ENCODE data around the gene SORBS1. TPM values are rescaled to one million over a fixed set of nuclear protein-coding genes. Genes with fewer than 3 reads are reported as not detected.

The SORBS1 gene
- total and polyA plus RNA-seq, 9 of the 15 experiments (the other 6 are each of a cell fraction or from before 2014, with no cell fraction given): 2.0 to 13.3 (median 6.5) TPM

DNA sequence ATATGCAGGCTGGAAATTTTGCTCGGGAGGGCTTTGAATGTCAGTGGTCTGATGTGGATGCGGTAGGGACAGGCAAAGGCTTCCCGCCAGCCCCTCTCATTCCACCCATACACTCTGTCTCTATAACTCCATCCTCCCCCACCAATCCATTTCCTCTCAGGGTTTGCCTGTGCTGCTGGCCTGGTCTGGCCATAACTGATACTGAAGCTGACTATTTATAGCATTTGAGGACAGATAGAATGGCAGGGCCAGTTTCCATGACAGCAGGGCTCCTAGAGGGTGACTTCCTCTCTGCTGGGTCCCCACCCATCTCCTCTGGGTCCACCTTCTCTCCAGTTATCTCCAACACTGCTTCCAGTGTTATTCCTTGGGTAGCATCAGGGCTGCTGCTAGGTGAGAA is 263.8 kb downstream of the SORBS1 start (continued):
- TF ChIP-seq, protein P1, sequence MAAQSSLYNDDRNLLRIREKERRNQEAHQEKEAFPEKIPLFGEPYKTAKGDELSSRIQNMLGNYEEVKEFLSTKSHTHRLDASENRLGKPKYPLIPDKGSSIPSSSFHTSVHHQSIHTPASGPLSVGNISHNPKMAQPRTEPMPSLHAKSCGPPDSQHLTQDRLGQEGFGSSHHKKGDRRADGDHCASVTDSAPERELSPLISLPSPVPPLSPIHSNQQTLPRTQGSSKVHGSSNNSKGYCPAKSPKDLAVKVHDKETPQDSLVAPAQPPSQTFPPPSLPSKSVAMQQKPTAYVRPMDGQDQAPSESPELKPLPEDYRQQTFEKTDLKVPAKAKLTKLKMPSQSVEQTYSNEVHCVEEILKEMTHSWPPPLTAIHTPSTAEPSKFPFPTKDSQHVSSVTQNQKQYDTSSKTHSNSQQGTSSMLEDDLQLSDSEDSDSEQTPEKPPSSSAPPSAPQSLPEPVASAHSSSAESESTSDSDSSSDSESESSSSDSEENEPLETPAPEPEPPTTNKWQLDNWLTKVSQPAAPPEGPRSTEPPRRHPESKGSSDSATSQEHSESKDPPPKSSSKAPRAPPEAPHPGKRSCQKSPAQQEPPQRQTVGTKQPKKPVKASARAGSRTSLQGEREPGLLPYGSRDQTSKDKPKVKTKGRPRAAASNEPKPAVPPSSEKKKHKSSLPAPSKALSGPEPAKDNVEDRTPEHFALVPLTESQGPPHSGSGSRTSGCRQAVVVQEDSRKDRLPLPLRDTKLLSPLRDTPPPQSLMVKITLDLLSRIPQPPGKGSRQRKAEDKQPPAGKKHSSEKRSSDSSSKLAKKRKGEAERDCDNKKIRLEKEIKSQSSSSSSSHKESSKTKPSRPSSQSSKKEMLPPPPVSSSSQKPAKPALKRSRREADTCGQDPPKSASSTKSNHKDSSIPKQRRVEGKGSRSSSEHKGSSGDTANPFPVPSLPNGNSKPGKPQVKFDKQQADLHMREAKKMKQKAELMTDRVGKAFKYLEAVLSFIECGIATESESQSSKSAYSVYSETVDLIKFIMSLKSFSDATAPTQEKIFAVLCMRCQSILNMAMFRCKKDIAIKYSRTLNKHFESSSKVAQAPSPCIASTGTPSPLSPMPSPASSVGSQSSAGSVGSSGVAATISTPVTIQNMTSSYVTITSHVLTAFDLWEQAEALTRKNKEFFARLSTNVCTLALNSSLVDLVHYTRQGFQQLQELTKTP (IDR thresholded peaks at IDR 0.05; ENCODE audit: low read depth in 1 of 2, partially characterized antibody in 2 of 2): no peak
- TF ChIP-seq ZNF551 (CRISPR knock-in tag; IDR thresholded peaks at IDR 0.05) (no peak), MAFK (IDR thresholded peaks at IDR 0.05; ENCODE audit: low read length) (no peak), RFX5 (IDR thresholded peaks at IDR 0.05; ENCODE audit: low read depth, low read length) (no peak)

DNA sequence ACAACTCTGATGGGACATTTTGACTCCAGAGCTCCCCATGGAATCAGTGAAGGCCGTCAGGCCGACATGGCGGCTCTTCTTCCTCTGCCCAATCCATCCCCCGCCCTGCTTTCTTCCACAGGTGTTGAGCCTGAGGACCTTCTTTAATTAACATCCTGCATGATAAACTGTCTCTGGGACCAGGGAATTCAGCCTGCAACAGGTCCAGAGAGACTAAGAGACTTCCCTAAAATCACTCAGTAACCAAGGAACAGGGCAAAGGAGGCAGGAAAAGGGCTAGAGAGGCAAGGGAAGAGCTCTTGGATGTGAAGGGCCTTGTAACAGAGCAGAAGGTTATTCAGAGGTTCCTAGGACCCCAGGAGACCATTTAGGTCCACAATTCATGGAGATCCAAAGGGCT is 264.4 kb downstream of the SORBS1 start:
- Histone ChIP-seq H3K9ac (ENCODE audit: insufficient read depth in 1 of 2, low read depth in 2 of 2, low read length in 2 of 2) (peak overlapping the region in 1 of 2 experiments; percentile 56; a peak in 1 of 4 replicates), H3K27me3 (ENCODE audit: control insufficient read depth in 2 of 2, insufficient read depth in 2 of 2, low read length in 2 of 2) (no peaks in the 10 kb centered on the region), H3K4me3 (no peak overlapping the region), H3K79me2 (ENCODE audit: control insufficient read depth, insufficient read depth, low read length) (no peaks in the 10 kb centered on the region), H3K36me3 (ENCODE audit: control insufficient read depth, insufficient read depth, low read length) (no peaks in the 10 kb centered on the region), H3K9me1 (ENCODE audit: control insufficient read depth, insufficient read depth, low read length) (no peaks in the 10 kb centered on the region), H3K4me1 (replicated peaks in 1 of 2; ENCODE audit: control insufficient read depth in 2 of 2, insufficient read depth in 2 of 2, low read length in 2 of 2) (peaks cover 31 to 38% of the 10 kb centered on the region in 2 experiments), H4K20me1 (replicated peaks; ENCODE audit: control insufficient read depth, insufficient read depth, low read length) (no peaks in the 10 kb centered on the region), H2AFZ (ENCODE audit: low read depth, low read length) (peak overlapping the region; percentile 97), H3K4me2 (ENCODE audit: insufficient read depth, low read length) (peak overlapping the region; percentile 60; the same call in 1 of the 2 replicates), H3K9me3 (replicated peaks; ENCODE audit: control insufficient read depth, insufficient read depth, low read depth, low read length) (no peaks in the 10 kb centered on the region), H3K27ac (ENCODE audit: extremely low read depth, low read depth, low read length) (peak overlapping the region; percentile 82)
- DNase-seq (ENCODE audit: extremely low read depth in 1 of 4, low spot score in 3 of 4): no peak
- TF ChIP-seq HNRNPUL1 (IDR thresholded peaks at IDR 0.05; ENCODE audit: low read length): no peak
- TF ChIP-seq SPI1 (IDR thresholded peaks at IDR 0.05; ENCODE audit: borderline replicate concordance, low read depth, low read length): peak; percentile 67; the same call in 1 of the 2 replicates
- no peak for TF ChIP-seq BCL6 (CRISPR knock-in tag; IDR thresholded peaks at IDR 0.05)
- TF ChIP-seq, protein P2, sequence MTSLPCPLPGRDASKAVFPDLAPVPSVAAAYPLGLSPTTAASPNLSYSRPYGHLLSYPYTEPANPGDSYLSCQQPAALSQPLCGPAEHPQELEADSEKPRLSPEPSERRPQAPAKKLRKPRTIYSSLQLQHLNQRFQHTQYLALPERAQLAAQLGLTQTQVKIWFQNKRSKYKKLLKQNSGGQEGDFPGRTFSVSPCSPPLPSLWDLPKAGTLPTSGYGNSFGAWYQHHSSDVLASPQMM (CRISPR knock-in tag; IDR thresholded peaks at IDR 0.05): no peak
- peak; percentile 21; the same call in 1 of the 2 replicates for TF ChIP-seq ZFX (CRISPR knock-in tag; IDR thresholded peaks at IDR 0.05)
- TF ChIP-seq, protein P3, sequence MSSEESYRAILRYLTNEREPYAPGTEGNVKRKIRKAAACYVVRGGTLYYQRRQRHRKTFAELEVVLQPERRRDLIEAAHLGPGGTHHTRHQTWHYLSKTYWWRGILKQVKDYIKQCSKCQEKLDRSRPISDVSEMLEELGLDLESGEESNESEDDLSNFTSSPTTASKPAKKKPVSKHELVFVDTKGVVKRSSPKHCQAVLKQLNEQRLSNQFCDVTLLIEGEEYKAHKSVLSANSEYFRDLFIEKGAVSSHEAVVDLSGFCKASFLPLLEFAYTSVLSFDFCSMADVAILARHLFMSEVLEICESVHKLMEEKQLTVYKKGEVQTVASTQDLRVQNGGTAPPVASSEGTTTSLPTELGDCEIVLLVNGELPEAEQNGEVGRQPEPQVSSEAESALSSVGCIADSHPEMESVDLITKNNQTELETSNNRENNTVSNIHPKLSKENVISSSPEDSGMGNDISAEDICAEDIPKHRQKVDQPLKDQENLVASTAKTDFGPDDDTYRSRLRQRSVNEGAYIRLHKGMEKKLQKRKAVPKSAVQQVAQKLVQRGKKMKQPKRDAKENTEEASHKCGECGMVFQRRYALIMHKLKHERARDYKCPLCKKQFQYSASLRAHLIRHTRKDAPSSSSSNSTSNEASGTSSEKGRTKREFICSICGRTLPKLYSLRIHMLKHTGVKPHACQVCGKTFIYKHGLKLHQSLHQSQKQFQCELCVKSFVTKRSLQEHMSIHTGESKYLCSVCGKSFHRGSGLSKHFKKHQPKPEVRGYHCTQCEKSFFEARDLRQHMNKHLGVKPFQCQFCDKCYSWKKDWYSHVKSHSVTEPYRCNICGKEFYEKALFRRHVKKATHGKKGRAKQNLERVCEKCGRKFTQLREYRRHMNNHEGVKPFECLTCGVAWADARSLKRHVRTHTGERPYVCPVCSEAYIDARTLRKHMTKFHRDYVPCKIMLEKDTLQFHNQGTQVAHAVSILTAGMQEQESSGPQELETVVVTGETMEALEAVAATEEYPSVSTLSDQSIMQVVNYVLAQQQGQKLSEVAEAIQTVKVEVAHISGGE (CRISPR knock-in tag; IDR thresholded peaks at IDR 0.05): no peak
- POLR2A ChIA-PET: interaction anchor here (0.6 to 1.2 kb wide), 3 partner anchors 8 to 24 kb away, joined by 3 read pairs; no protein-coding TSS in a partner anchor
- intact Hi-C loops (cut with micrococcal nuclease) (no loop called here), in situ Hi-C loops (cut with MboI) (no loop called here)
- no peak for ATAC-seq
- WGBS (ENCODE audit: insufficient coverage, low coverage, missing lambda C conversion rate): 78% methylated on average over 3 of the region's 4 CpGs
- FAIRE-seq: no peak
- CTCF ChIA-PET (ENCODE audit: low intra/inter-chr PET ratio): no interaction called here
- no TSS peak for BruUV-seq (replicated peaks)
